Tracheal epithelial cell (primary cell): ENCODE data around the gene GID4. TPM values are rescaled to one million over a fixed set of nuclear protein-coding genes. Genes with fewer than 3 reads are reported as not detected.

Experiments used
- total RNA-seq: library from RNA; depleted of rRNA; stranded (reverse); fragments of >200 nt; gene quantifications from 2 replicates; pipeline ENCODE4 v1.2.1, GENCODE V29; 2014

GID4 gene
- total RNA-seq, result 11.3 and 12.0 TPM in 2 replicates

GRCh38 chr17:18038861-18039534 is at the start of gene GID4, which contains the start of gene ATPAF2:
Gene GID4 (plus strand): TSS chr17:18039408. CDS start chr17:18039465, 57 bp downstream.
Gene ATPAF2 (minus strand): TSS chr17:18039168. CDS start chr17:18039013, 155 bp downstream.

GRCh38 chr17:18087610-18088491 is 48.6 kb downstream of the GID4 start, which contains the start of gene DRG2:
Gene DRG2 (plus strand): TSS chr17:18087948. CDS start chr17:18088024, 76 bp downstream.

DNA sequence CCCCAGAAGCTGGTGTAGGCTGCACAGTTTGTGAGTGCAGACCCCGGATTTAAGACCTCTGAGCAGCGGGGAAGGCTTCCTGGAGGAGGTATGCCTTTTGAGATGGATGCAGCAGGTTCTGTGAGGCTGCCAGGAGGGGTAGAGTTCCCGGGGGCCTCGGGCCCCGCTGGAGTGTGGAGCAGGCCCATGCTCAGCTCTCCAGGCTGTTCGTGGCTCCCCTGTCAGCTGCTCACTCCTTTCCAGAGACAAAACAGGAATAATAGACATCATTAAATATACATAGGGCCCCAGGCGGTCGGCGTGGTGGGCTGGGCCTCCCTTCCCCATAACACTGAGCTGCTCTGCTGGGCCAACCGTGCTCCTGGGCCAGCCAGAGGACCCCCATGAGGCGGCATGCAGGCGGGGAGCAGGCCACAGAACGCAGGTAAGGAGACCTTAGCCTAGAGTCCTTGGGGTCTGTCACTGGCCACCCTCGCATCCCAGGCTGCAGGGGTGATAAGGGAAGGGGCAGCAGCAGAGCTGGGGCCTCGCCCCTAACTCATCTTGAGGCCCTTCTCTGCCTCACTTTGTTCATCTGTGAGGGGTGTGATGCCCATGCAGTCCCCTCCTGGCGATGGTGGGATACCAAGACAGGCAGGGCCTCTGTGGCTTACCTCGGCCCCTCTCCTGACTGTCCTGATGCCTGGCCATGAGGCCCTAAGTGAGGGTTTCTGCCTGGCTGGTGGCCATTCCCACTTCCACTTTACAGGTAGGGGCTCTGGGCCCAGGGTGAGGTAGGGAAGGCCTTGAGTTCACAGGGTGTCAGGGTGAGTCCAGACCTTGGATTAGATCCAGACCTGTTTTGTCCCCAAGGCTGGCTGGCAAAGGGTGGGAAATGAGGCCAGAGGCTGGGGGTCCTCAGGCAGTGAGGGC is 69.4 kb downstream of the GID4 start, which contains the start of gene MYO15A:
TSS of gene MYO15A (plus strand) at position 356 of the 912 bp plus-strand sequence. CDS start 10,045 bp downstream, outside the sequence.

Other genes starting within 250 kb of the GID4 start
- 57.8 and 123 TPM in 2 replicates for gene SREBF1, start 202.4 kb upstream of the GID4 start, total RNA-seq
- 11.6 and 12.4 TPM in 2 replicates for gene TOM1L2, start 67.0 kb upstream of the GID4 start, total RNA-seq
- under 0.01 and 0.43 TPM in 2 replicates for gene DRC3, start 66.5 kb upstream of the GID4 start, total RNA-seq
- gene ATPAF2, start 240 bp upstream of the GID4 start, total RNA-seq, result 8.7 and 12.5 TPM in 2 replicates
- gene DRG2, start 48.5 kb downstream of the GID4 start, total RNA-seq, result 24.1 and 35.4 TPM in 2 replicates
- under 0.01 TPM in 2 replicates for gene MYO15A, start 69.3 kb downstream of the GID4 start, total RNA-seq
- gene ALKBH5, start 144.4 kb downstream of the GID4 start, total RNA-seq, result 103 and 130 TPM in 2 replicates
- gene LLGL1, start 186.2 kb downstream of the GID4 start, total RNA-seq, result 26.6 and 33.3 TPM in 2 replicates
- gene FLII, start 219.3 kb downstream of the GID4 start, total RNA-seq, result 354 and 405 TPM in 2 replicates
- gene MIEF2, start 221.3 kb downstream of the GID4 start, total RNA-seq, result 17.9 and 30.8 TPM in 2 replicates